UCSD-AML1 (cell line): ENCODE measurements around the gene SHROOM3.
"Not testable (repeated sequence)": the region's sequence is repeated elsewhere in the genome, so short reads cannot be mapped to it uniquely, and the experiment has no call there.

Source experiments
- DNase-seq: peaks from one replicate; lab custom pipeline; 2025; ENCODE audit not compliant: unreplicated experiment; lab: John Stamatoyannopoulos, UW

SHROOM3 gene

GRCh38 chr4:76443376-76443775 is 8.3 kb downstream of the SHROOM3 start:
- DNase-seq: no peak

- DNase-seq: no peak
Measured at GRCh38 chr4:76445911-76446310, 10.9 kb downstream of the SHROOM3 start.

- no peak for DNase-seq
Measured at GRCh38 chr4:76447393-76447851, 12.4 kb downstream of the SHROOM3 start.

GRCh38 chr4:76448211-76448610 is 13.2 kb downstream of the SHROOM3 start:
- no peak for DNase-seq

GRCh38 chr4:76449362-76449767 is 14.3 kb downstream of the SHROOM3 start:
- no peak for DNase-seq

- no peak for DNase-seq
Measured at GRCh38 chr4:76449833-76450232, 14.8 kb downstream of the SHROOM3 start.

GRCh38 chr4:76453232-76453631 is 18.2 kb downstream of the SHROOM3 start:
- DNase-seq: no peak

GRCh38 chr4:76454073-76454472 is 19.0 kb downstream of the SHROOM3 start:
- not testable (repeated sequence) for DNase-seq

- DNase-seq: no peak
Measured at GRCh38 chr4:76457885-76458284, 22.9 kb downstream of the SHROOM3 start.

- no peak for DNase-seq
Measured at GRCh38 chr4:76458297-76458696, 23.3 kb downstream of the SHROOM3 start.

GRCh38 chr4:76458825-76459224 is 23.8 kb downstream of the SHROOM3 start:
- DNase-seq: no peak

GRCh38 chr4:76459291-76459723 is 24.3 kb downstream of the SHROOM3 start:
- no peak for DNase-seq

GRCh38 chr4:76463568-76463967 is 28.5 kb downstream of the SHROOM3 start:
- no peak for DNase-seq

- DNase-seq: no peak
Measured at GRCh38 chr4:76470064-76470463, 35.0 kb downstream of the SHROOM3 start.

- no peak for DNase-seq
Measured at GRCh38 chr4:76470532-76470931, 35.5 kb downstream of the SHROOM3 start.

- no peak for DNase-seq
Measured at GRCh38 chr4:76476571-76476970, 41.5 kb downstream of the SHROOM3 start.

- no peak for DNase-seq
Measured at GRCh38 chr4:76484654-76485053, 49.6 kb downstream of the SHROOM3 start.

- no peak for DNase-seq
Measured at GRCh38 chr4:76485450-76485849, 50.4 kb downstream of the SHROOM3 start.

GRCh38 chr4:76486588-76487276 is 51.7 kb downstream of the SHROOM3 start:
- no peak for DNase-seq

GRCh38 chr4:76487621-76488020 is 52.6 kb downstream of the SHROOM3 start:
- DNase-seq: no peak

GRCh38 chr4:76488455-76488854 is 53.4 kb downstream of the SHROOM3 start:
- DNase-seq: no peak

- no peak for DNase-seq
Measured at GRCh38 chr4:76488888-76489685, 54.1 kb downstream of the SHROOM3 start.
